HCT116 (cell line): Measurements from ENCODE around the gene SGSH. TPM values are rescaled to one million over a fixed set of nuclear protein-coding genes. Genes with fewer than 3 reads are reported as not detected.

Experiments
- ATAC-seq: fragments of 200-7000 bp; cut with Tn5 transposase; 2 replicates; pipeline ENCODE4 v1.9.1; 2020; ENCODE audit warnings: mild to moderate bottlenecking, moderate library complexity
- BruUV-seq: library from RNA; stranded (reverse); fragments of 400-500 nt; replicated peaks from 2 replicates; lab custom pipeline; 2021; lab: Mats Ljungman, UMichigan
- CTCF ChIA-PET: fragments of 300-600 bp; sonication (Branson Sonifier 250); formaldehyde crosslinking; loops from one replicate; lab custom pipeline; 2021; ENCODE audit warnings: antibody characterized with exemption; lab: Charles Lee
- POLR2A ChIA-PET: fragments of 300-600, 350-600 bp; sonication (Branson Sonifier 250); formaldehyde crosslinking; loops from one replicate; lab custom pipeline; 2021; ENCODE audit warnings: antibody characterized with exemption; lab: Charles Lee
- RAD21 ChIA-PET, 2 experiments: fragments of 300-600 bp; sonication (Branson Sonifier 250); formaldehyde crosslinking; loops; one replicate each; lab custom pipeline; 2023; ENCODE audit warnings: low total read pairs in 2 of 2; ENCODE audit not compliant: uncharacterized antibody in 2 of 2, unreplicated experiment in 2 of 2, low non-redundant PET in 1 of 2; lab: Charles Lee
- DNase-seq: peaks from one replicate; pipeline ENCODE4 v3.0.0-alpha.2; 2010; ENCODE audit warnings: low read depth, low spot score
- H2AFZ ChIP-seq: fragments of 200-600 bp; shearing (Covaris generic), sonication (generic); 2 replicates; pipeline ENCODE4 v1.6.1; 2017; ENCODE audit warnings: low read depth, mixed run types, mixed read lengths, antibody characterized with exemption, low read length; ENCODE audit not compliant: poor library complexity, severe bottlenecking
- H3K27ac ChIP-seq: 2 replicates; pipeline ENCODE4 v1.5.1; 2012; ENCODE audit warnings: low read depth, low read length
- H3K27me3 ChIP-seq: fragments of 200-600 bp; sonication (generic); 2 replicates; pipeline ENCODE4 v1.6.1; 2016; ENCODE audit warnings: mixed run types, low read length, mixed read lengths; ENCODE audit not compliant: insufficient read depth
- H3K36me3 ChIP-seq, 2 experiments: fragments of 200-500 bp in 1 of 2; fragments of 200-600 bp in 1 of 2; sonication (Bioruptor generic) in 1 of 2; sonication (generic) in 1 of 2; 2 replicates each; pipeline versions ENCODE4 v1.5.1 to v1.6.1; 2014 to 2016; ENCODE audit warnings: low read length in 2 of 2, inconsistent platforms in 1 of 2, mixed read lengths in 1 of 2, mixed run types in 1 of 2; ENCODE audit not compliant: insufficient read depth in 2 of 2, control insufficient read depth in 1 of 2
- H3K4me1 ChIP-seq, 2 experiments: fragments of 200-600 bp in 1 of 2; sonication (generic) in 1 of 2; 2 replicates each; pipeline versions ENCODE4 v1.5.1 to v1.6.1; 2012 to 2017; ENCODE audit warnings: low read length in 2 of 2, inconsistent platforms in 1 of 2, mild to moderate bottlenecking in 1 of 2, mixed read lengths in 1 of 2, mixed run types in 1 of 2, moderate library complexity in 1 of 2; ENCODE audit not compliant: insufficient read depth in 2 of 2, control insufficient read depth in 1 of 2
- H3K4me2 ChIP-seq: fragments of 200-600 bp; sonication (generic); 2 replicates; pipeline ENCODE4 v1.6.1; 2017; ENCODE audit warnings: mixed run types, low read length, mixed read lengths
- H3K4me3 ChIP-seq, 2 experiments: fragments of 200-600 bp in 1 of 2; sonication (generic) in 1 of 2; replicated peaks in 1 of 2; 2 replicates each; pipeline ENCODE4 v1.5.1; 2011 to 2016; ENCODE audit warnings: low read length in 2 of 2, control low read depth in 1 of 2, low read depth in 1 of 2, mild to moderate bottlenecking in 1 of 2, mixed read lengths in 1 of 2, mixed run types in 1 of 2
- H3K79me2 ChIP-seq: fragments of 200-600 bp; sonication (generic); 2 replicates; pipeline ENCODE4 v1.6.1; 2017; ENCODE audit warnings: mild to moderate bottlenecking, mixed run types, low read length, moderate library complexity, mixed read lengths; ENCODE audit not compliant: insufficient read depth
- H3K9ac ChIP-seq: fragments of 200-600 bp; sonication (generic); 2 replicates; pipeline ENCODE4 v1.6.1; 2016; ENCODE audit warnings: low read length, mixed read lengths
- H3K9me2 ChIP-seq: fragments of 200-600 bp; sonication (generic), shearing (Covaris generic); 2 replicates; pipeline ENCODE4 v1.6.1; 2017; ENCODE audit warnings: mixed run types, mild to moderate bottlenecking, moderate library complexity; ENCODE audit not compliant: insufficient read depth
- H3K9me3 ChIP-seq, 2 experiments: fragments of 200-500 bp in 1 of 2; fragments of 200-600 bp in 1 of 2; sonication (Bioruptor generic) in 1 of 2; sonication (generic) in 1 of 2; 2 replicates each; pipeline ENCODE4 v1.6.1; 2014 to 2017; ENCODE audit warnings: low read length in 2 of 2, mixed read lengths in 2 of 2, inconsistent platforms in 1 of 2, low read depth in 1 of 2, mild to moderate bottlenecking in 1 of 2, mixed run types in 1 of 2, moderate library complexity in 1 of 2; ENCODE audit not compliant: control insufficient read depth in 1 of 2, insufficient read depth in 1 of 2
- H4K20me1 ChIP-seq: fragments of 200-600 bp; sonication (generic), shearing (Covaris generic); 2 replicates; pipeline ENCODE4 v1.6.1; 2017; ENCODE audit warnings: mixed run types, mild to moderate bottlenecking, moderate library complexity; ENCODE audit not compliant: insufficient read depth
- CBX3 ChIP-seq: IDR thresholded peaks from 2 replicates; pipeline ENCODE4 v1.6.1; 2012; ENCODE audit warnings: low read depth
- EGR1 ChIP-seq: IDR thresholded peaks from 2 replicates; pipeline ENCODE4 v1.6.1; 2012; ENCODE audit warnings: low read depth
- EZH2 ChIP-seq: fragments of 200-600 bp; sonication (generic); IDR thresholded peaks from 2 replicates; pipeline ENCODE4 v1.6.1; 2017; ENCODE audit warnings: antibody characterized with exemption, mixed run types
- EZH2phosphoT487 ChIP-seq: fragments of 200-600 bp; IDR thresholded peaks from 2 replicates; pipeline ENCODE4 v1.6.1; 2018; ENCODE audit warnings: antibody characterized with exemption, borderline replicate concordance
- FOSL1 ChIP-seq: IDR thresholded peaks from 2 replicates; pipeline ENCODE4 v1.6.1; 2012; ENCODE audit warnings: low read depth
- JUND ChIP-seq: IDR thresholded peaks from 2 replicates; pipeline ENCODE4 v1.6.1; 2012
- MAX ChIP-seq: IDR thresholded peaks from 2 replicates; pipeline ENCODE4 v1.6.1; 2012
- RAD21 ChIP-seq: IDR thresholded peaks from 2 replicates; pipeline ENCODE4 v1.6.1; 2012; ENCODE audit warnings: low read depth, mild to moderate bottlenecking
- REST ChIP-seq: IDR thresholded peaks from 2 replicates; pipeline ENCODE4 v1.6.1; 2012; ENCODE audit warnings: low read depth
- SP1 ChIP-seq: IDR thresholded peaks from 2 replicates; pipeline ENCODE4 v1.6.1; 2012; ENCODE audit warnings: low read depth
- YY1 ChIP-seq: IDR thresholded peaks from 2 replicates; pipeline ENCODE4 v1.6.1; 2011; ENCODE audit warnings: low read length, low read depth, moderate library complexity, mild to moderate bottlenecking; ENCODE audit not compliant: insufficient replicate concordance; ENCODE audit errors: extremely low read depth
- ZNF274 ChIP-seq: fragments of 200-500 bp; sonication (Bioruptor generic); IDR thresholded peaks from 2 replicates; pipeline ENCODE4 v1.6.1; 2014; ENCODE audit warnings: mild to moderate bottlenecking, low read depth, low read length, inconsistent platforms
- intact Hi-C: fragments of 100-400 bp; cut with micrococcal nuclease; formaldehyde crosslinking; loops from 2 replicates; pipeline ENCODE4 v1.10.0; 2022
- total RNA-seq: library from RNA; stranded (reverse); gene quantifications from one replicate; pipeline ENCODE4 v1.2.1, GENCODE V29; 2021; ENCODE audit not compliant: unreplicated experiment
- TF ChIP-seq, protein P1 (sequence below): IDR thresholded peaks from 2 replicates; pipeline ENCODE4 v1.6.1; 2011; ENCODE audit warnings: mild to moderate bottlenecking, low read length, moderate library complexity; ENCODE audit not compliant: insufficient replicate concordance; ENCODE audit errors: extremely low read depth
- TF ChIP-seq, protein P2 (sequence below): IDR thresholded peaks from 2 replicates; pipeline ENCODE4 v1.6.1; 2012

Gene SGSH
- total RNA-seq, 1 experiment from 2014 or later: 34.4 TPM

- no peaks in the 10 kb centered on the region for H3K9me3 ChIP-seq
- no peak for ATAC-seq
- TF ChIP-seq, protein P1, sequence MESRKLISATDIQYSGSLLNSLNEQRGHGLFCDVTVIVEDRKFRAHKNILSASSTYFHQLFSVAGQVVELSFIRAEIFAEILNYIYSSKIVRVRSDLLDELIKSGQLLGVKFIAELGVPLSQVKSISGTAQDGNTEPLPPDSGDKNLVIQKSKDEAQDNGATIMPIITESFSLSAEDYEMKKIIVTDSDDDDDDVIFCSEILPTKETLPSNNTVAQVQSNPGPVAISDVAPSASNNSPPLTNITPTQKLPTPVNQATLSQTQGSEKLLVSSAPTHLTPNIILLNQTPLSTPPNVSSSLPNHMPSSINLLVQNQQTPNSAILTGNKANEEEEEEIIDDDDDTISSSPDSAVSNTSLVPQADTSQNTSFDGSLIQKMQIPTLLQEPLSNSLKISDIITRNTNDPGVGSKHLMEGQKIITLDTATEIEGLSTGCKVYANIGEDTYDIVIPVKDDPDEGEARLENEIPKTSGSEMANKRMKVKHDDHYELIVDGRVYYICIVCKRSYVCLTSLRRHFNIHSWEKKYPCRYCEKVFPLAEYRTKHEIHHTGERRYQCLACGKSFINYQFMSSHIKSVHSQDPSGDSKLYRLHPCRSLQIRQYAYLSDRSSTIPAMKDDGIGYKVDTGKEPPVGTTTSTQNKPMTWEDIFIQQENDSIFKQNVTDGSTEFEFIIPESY: no peak
- no peak for TF ChIP-seq JUND
- no peak for TF ChIP-seq MAX
- no peak for TF ChIP-seq CBX3
- H3K4me1 ChIP-seq: peaks cover 3% of the 10 kb centered on the region in 2 experiments; a peak in 3 of 4 replicates
- no peaks in the 10 kb centered on the region for H3K9me2 ChIP-seq
- peaks cover 17 to 38% of the 10 kb centered on the region in 2 experiments; a peak in 3 of 4 replicates for H3K36me3 ChIP-seq
- no peaks in the 10 kb centered on the region for H3K27me3 ChIP-seq
- DNase-seq: no peak
- POLR2A ChIA-PET: no interaction called here
- no peak overlapping the region for H2AFZ ChIP-seq
- CTCF ChIA-PET: no interaction called here
- H3K27ac ChIP-seq: no peak overlapping the region
- RAD21 ChIA-PET: no interaction called here
- H3K9ac ChIP-seq: no peak overlapping the region
- H3K79me2 ChIP-seq: peaks cover 8% of the 10 kb centered on the region; the same call in 1 of the 2 replicates
- BruUV-seq: no TSS peak
- H4K20me1 ChIP-seq: no peaks in the 10 kb centered on the region
- intact Hi-C loops: no loop called here
- no peak overlapping the region for H3K4me2 ChIP-seq
- H3K4me3 ChIP-seq: no peak overlapping the region
Observed at GRCh38 chr17:80214012-80214877, 5.9 kb downstream of the SGSH start.

DNA sequence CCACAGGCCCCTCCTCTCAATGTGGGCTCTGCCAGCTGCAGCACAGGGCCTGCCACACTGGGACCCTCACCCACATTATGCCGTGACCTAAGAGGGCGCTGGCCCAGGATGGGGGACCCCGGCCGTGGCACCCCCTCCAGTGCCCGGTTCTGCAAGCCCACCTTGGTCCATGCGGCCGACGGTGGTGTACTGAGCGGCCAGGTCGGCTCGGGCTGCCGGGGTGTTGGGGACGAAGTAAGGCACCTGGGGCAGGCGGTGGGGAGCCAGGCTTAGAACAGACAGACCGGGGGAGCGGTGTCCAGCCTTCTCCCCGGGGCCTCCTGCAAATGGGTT lies 6.5 kb downstream of the SGSH start:
- no peak for ATAC-seq
- Histone ChIP-seq H3K9ac (no peak overlapping the region), H3K4me1 (no peaks in the 10 kb centered on the region; a peak in 1 of 4 replicates), H3K9me3 (no peaks in the 10 kb centered on the region), H2AFZ (no peak overlapping the region), H3K27ac (no peak overlapping the region), H3K4me3 (no peak overlapping the region), H4K20me1 (no peaks in the 10 kb centered on the region), H3K36me3 (peaks cover 17 to 38% of the 10 kb centered on the region in 2 experiments; a peak in 3 of 4 replicates), H3K9me2 (no peaks in the 10 kb centered on the region), H3K4me2 (no peak overlapping the region), H3K79me2 (peaks cover 6% of the 10 kb centered on the region; the same call in 1 of the 2 replicates), H3K27me3 (no peaks in the 10 kb centered on the region)
- ChIA-PET RAD21 (no interaction called here), CTCF (no interaction called here), POLR2A (no interaction called here)
- DNase-seq: no peak
- intact Hi-C loops: no loop called here
- BruUV-seq: no TSS peak
- TF ChIP-seq EGR1: no peak
- TF ChIP-seq YY1: no peak
- no peak for TF ChIP-seq SP1
- TF ChIP-seq ZNF274: no peak
- TF ChIP-seq EZH2phosphoT487: no peak
- TF ChIP-seq, protein P2, sequence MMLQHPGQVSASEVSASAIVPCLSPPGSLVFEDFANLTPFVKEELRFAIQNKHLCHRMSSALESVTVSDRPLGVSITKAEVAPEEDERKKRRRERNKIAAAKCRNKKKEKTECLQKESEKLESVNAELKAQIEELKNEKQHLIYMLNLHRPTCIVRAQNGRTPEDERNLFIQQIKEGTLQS: no peak
- TF ChIP-seq EZH2: no peak
- TF ChIP-seq RAD21: no peak
- TF ChIP-seq JUND: no peak
- no peak for TF ChIP-seq REST
- TF ChIP-seq FOSL1: no peak
